Gastrocnemius medialis (tissue), 4 donors: ENCODE data around the gene AP1B1. TPM values are rescaled to one million over a fixed set of nuclear protein-coding genes. Genes with fewer than 3 reads are reported as not detected.
"Not testable (repeated sequence)": the region's sequence is repeated elsewhere in the genome, so short reads cannot be mapped to it uniquely, and the experiment has no call there.

Source experiments
- ATAC-seq, 2 donors: fragments of 150-250 bp; one replicate each; pipeline ENCODE4 v1.9.1; 2016
- DNase-seq, 2 donors: peaks; one replicate each; pipeline ENCODE4 v3.0.0-alpha.2; 2019
- H3K27ac ChIP-seq, 4 donors: fragments of 200-600 bp; sonication (generic); 1 replicate in 1 of 4; 2 replicates in 3 of 4; pipeline ENCODE4 v1.5.1; 2016 to 2018; ENCODE audit warnings: mild to moderate bottlenecking in 2 of 4, moderate library complexity in 1 of 4
- H3K27me3 ChIP-seq, 3 donors: fragments of 200-600 bp; sonication (generic) in 2 of 3; 1 replicate in 1 of 3; 2 replicates in 2 of 3; pipeline versions ENCODE4 v1.5.1 to v1.6.0; 2016 to 2019; ENCODE audit warnings: mild to moderate bottlenecking in 1 of 3, moderate library complexity in 1 of 3
- H3K36me3 ChIP-seq, 2 donors: fragments of 200-600 bp; sonication (generic) in 1 of 2; one replicate each; pipeline ENCODE4 v1.5.1; 2017 to 2018
- H3K4me1 ChIP-seq, 2 donors: fragments of 200-600 bp; sonication (generic) in 1 of 2; one replicate each; pipeline ENCODE4 v1.5.1; 2016 to 2017; ENCODE audit warnings: mild to moderate bottlenecking in 2 of 2
- H3K4me3 ChIP-seq, 4 donors: fragments of 200-600 bp; sonication (generic) in 3 of 4; 1 replicate in 1 of 4; 2 replicates in 3 of 4; pipeline ENCODE4 v1.5.1; 2016 to 2019; ENCODE audit warnings: mild to moderate bottlenecking in 2 of 4
- H3K9me3 ChIP-seq, 3 donors: fragments of 200-600 bp; sonication (generic) in 2 of 3; 1 replicate in 1 of 3; 2 replicates in 2 of 3; pipeline ENCODE4 v1.5.1; 2016 to 2019
- CTCF ChIP-seq, 5 experiments: fragments of 450-650 bp in 3 of 5; fragments of 200-600 bp in 2 of 5; sonication (generic) in 2 of 5; IDR thresholded peaks in 4 of 5; conservative IDR thresholded peaks in 1 of 5; 1 replicate in 4 of 5; 2 replicates in 1 of 5; pipeline ENCODE4 v1.5.1; 2016 to 2019; ENCODE audit warnings: antibody characterized with exemption in 5 of 5, mild to moderate bottlenecking in 3 of 5, moderate library complexity in 3 of 5
- POLR2A ChIP-seq, 2 donors: fragments of 450-650 bp; IDR thresholded peaks; one replicate each; pipeline ENCODE4 v1.6.1; 2017; ENCODE audit warnings: antibody characterized with exemption in 2 of 2, mild to moderate bottlenecking in 2 of 2, moderate library complexity in 2 of 2
- in situ Hi-C, 4 donors: fragments of 200-750 bp; cut with MboI; loops; one replicate each; pipeline versions ENCODE4 v1.15.0 to v1.8.0; 2017; ENCODE audit warnings: low sequenced_read_pairs in 4 of 4
- intact Hi-C: fragments of 100-400 bp; cut with DNase I; formaldehyde crosslinking; loops from one replicate; pipeline ENCODE4 v1.15.1; 2023; ENCODE audit warnings: low total_unique reads
- total RNA-seq, 4 donors: library from RNA; depleted of rRNA; stranded (reverse); fragments of >200 nt; gene quantifications; one replicate each; pipeline versions ENCODE4 v1.1.0 to v1.2.3, GENCODE V29; 2016

Gene AP1B1
- total RNA-seq, 4 donors from 2014 or later, result 26.5 to 44.6 (median 37.3) TPM

GRCh38 chr22:29370537-29370936, 17.8 kb downstream of the AP1B1 start:
- TF ChIP-seq POLR2A (IDR thresholded peaks at IDR 0.05), result no peak
- TF ChIP-seq CTCF (IDR thresholded peaks at IDR 0.05 in 4 of 5, conservative IDR thresholded peaks at IDR 0.05 in 1 of 5), result no peak
- Histone ChIP-seq H3K4me3 (no peak overlapping the region), H3K36me3 (no peaks in the 10 kb centered on the region), H3K9me3 (no peaks in the 10 kb centered on the region), H3K4me1 (peaks cover 22 to 37% of the 10 kb centered on the region in 2 donors), H3K27ac (no peak overlapping the region), H3K27me3 (no peaks in the 10 kb centered on the region)
- DNase-seq, result no peak
- intact Hi-C loops (no loop called here), in situ Hi-C loops (no loop called here)
- ATAC-seq, result no peak

DNA sequence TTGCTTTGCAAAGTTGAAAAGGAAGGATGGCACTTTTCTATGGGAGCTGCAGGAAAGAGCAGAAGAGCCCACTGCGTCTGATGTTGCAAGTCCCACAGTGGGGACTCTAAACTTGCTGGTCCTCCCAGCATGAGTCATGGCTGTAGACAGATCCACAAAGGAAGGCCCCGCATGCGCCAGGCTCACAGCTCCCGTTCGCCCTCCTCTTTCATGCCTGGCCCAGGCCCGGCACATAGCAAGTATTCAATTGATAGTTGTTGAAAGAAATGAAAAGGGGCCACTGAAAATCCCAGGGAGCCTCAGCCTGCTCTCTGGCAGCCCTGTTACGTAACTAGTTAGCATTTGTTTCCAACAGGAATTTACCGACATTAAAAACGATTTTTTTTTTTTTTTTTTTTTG, 18.9 kb downstream of the AP1B1 start:
- intact Hi-C loops (no loop called here), in situ Hi-C loops (no loop called here)
- ATAC-seq, result peak; percentile 82 to 86
- TF ChIP-seq CTCF (IDR thresholded peaks at IDR 0.05 in 4 of 5, conservative IDR thresholded peaks at IDR 0.05 in 1 of 5), result no peak
- no peak for TF ChIP-seq POLR2A (IDR thresholded peaks at IDR 0.05)
- no peaks in the 10 kb centered on the region for H3K27me3 ChIP-seq
- peak overlapping the region in 3 of 4 donors; percentile 9 to 25 (median 23) for H3K27ac ChIP-seq
- H3K4me3 ChIP-seq, result no peak overlapping the region
- H3K9me3 ChIP-seq, result no peaks in the 10 kb centered on the region
- no peaks in the 10 kb centered on the region for H3K36me3 ChIP-seq
- H3K4me1 ChIP-seq, result peaks cover 17 to 30% of the 10 kb centered on the region in 2 donors
- peak; percentile 46 to 72 for DNase-seq

DNA sequence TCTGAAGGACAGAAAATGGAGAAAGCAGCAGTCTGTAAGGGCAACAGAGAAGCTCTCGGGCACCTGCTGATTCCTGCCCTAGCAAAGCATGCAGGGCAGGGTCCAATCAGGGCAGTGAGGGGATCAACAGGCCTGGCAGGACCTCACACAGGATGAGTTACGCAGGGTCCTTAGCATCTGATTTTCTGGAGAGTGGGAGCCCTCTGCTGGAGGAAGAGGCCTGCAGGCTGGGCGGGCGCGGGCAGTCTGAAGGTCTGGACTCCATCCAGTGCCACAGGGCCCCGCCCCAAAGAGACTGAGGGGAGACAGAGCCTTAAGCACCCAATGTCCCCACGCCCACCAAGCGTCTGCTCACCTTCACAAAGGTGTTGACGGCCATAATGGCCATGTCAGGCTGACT, 28.9 kb downstream of the AP1B1 start:
- peak; percentile 31 to 69 for DNase-seq
- H3K4me1 ChIP-seq, result peaks cover 6 to 10% of the 10 kb centered on the region in 2 donors
- TF ChIP-seq POLR2A (IDR thresholded peaks at IDR 0.05), result no peak
- peak; percentile 78 to 83 (median 80) for TF ChIP-seq CTCF (IDR thresholded peaks at IDR 0.05 in 4 of 5, conservative IDR thresholded peaks at IDR 0.05 in 1 of 5)
- H3K27me3 ChIP-seq, result no peaks in the 10 kb centered on the region
- no peaks in the 10 kb centered on the region for H3K9me3 ChIP-seq
- in situ Hi-C loops (no loop called here), intact Hi-C loops (loop anchor here (1.0 kb wide), 1 partner anchor 53 kb away; the partner anchor contains the start of gene GAS2L1)
- no peak overlapping the region for H3K27ac ChIP-seq
- H3K36me3 ChIP-seq, result peaks cover 0 to 54% of the 10 kb centered on the region in 2 donors
- H3K4me3 ChIP-seq, result no peak overlapping the region
- peak; percentile 63 to 89 for ATAC-seq

GRCh38 chr22:29357193-29357890, 31.0 kb downstream of the AP1B1 start:
- H3K36me3 ChIP-seq, result peaks cover 0 to 71% of the 10 kb centered on the region in 2 donors
- H3K27me3 ChIP-seq, H3K27ac ChIP-seq, H3K9me3 ChIP-seq, DNase-seq, intact Hi-C loops, H3K4me3 ChIP-seq, ATAC-seq, H3K4me1 ChIP-seq, in situ Hi-C loops: not testable (repeated sequence)

DNA sequence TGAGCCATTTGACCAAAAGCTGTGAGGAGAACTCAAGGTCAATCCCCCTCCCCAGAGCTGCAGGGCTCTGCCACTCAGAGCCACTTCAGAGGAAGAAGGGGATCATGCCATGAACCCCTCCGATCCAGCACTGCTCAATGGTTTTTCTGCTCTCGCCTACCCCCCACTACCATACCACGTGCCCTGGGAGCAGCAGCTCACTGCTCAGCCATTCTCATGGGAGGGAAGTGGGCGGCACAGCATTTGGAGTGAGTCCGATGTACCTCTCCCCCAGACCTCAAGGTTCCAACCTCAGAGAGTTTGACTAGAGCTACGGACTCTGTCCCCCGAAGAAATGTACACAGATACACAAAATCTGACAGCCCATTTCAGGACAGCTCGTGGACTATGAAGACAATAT, 34.5 kb downstream of the AP1B1 start:
- DNase-seq (no peak), ATAC-seq (no peak)
- intact Hi-C loops, result no loop called here
- no peak overlapping the region for H3K4me3 ChIP-seq
- no peak for TF ChIP-seq CTCF (IDR thresholded peaks at IDR 0.05 in 4 of 5, conservative IDR thresholded peaks at IDR 0.05 in 1 of 5)
- TF ChIP-seq POLR2A (IDR thresholded peaks at IDR 0.05), result no peak
- no peaks in the 10 kb centered on the region for H3K27me3 ChIP-seq
- peaks cover 0 to 96% of the 10 kb centered on the region in 2 donors for H3K36me3 ChIP-seq
- H3K27ac ChIP-seq, result no peak overlapping the region
- H3K4me1 ChIP-seq, result peaks cover 0 to 3% of the 10 kb centered on the region in 2 donors
- no peaks in the 10 kb centered on the region for H3K9me3 ChIP-seq
- in situ Hi-C loops, result no loop called here
